B cell (primary cell): ENCODE data around the gene CACNB2. TPM values are rescaled to one million over a fixed set of nuclear protein-coding genes. Genes with fewer than 3 reads are reported as not detected.

Experiments
- ATAC-seq: fragments of 200-7000 bp; cut with Tn5 transposase; one replicate; pipeline ENCODE4 v1.10.0; 2021; ENCODE audit warnings: low read depth, mild to moderate bottlenecking, moderate number of reproducible peaks, moderate library complexity
- CTCF ChIA-PET: fragments of 350-600 bp; sonication (Branson Sonifier 250); formaldehyde crosslinking; loops from one replicate; lab custom pipeline; 2021; ENCODE audit warnings: antibody characterized with exemption, inconsistent platforms; lab: Charles Lee
- POLR2A ChIA-PET: fragments of 350-600 bp; sonication (Branson Sonifier 250); formaldehyde crosslinking; loops from one replicate; lab custom pipeline; 2021; ENCODE audit warnings: antibody characterized with exemption; lab: Charles Lee
- DNase-seq: peaks from one replicate; pipeline ENCODE4 v3.0.0; 2013
- H2AFZ ChIP-seq: 2 replicates; pipeline ENCODE4 v1.6.1; 2012; ENCODE audit warnings: mild to moderate bottlenecking, low read depth, low read length; ENCODE audit not compliant: insufficient read depth, poor library complexity, severe bottlenecking
- H3K27ac ChIP-seq, 2 donors: 1 replicate in 1 of 2; 2 replicates in 1 of 2; pipeline ENCODE4 v1.5.1; 2012 to 2013; ENCODE audit warnings: low read length in 2 of 2, mild to moderate bottlenecking in 2 of 2, moderate library complexity in 1 of 2
- H3K27me3 ChIP-seq, 4 experiments: fragments of 200-600 bp in 1 of 4; sonication (generic) in 1 of 4; replicated peaks in 1 of 4; 1 replicate in 2 of 4; 2 replicates in 2 of 4; pipeline versions ENCODE4 v1.6.1 to v1.7.0; 2013 to 2016; ENCODE audit warnings: low read length in 3 of 4, mild to moderate bottlenecking in 2 of 4, mixed read lengths in 1 of 4, moderate library complexity in 1 of 4; ENCODE audit not compliant: insufficient read depth in 4 of 4, control insufficient read depth in 3 of 4; ENCODE audit errors: control extremely low read depth in 1 of 4
- H3K36me3 ChIP-seq, 2 experiments: replicated peaks in 1 of 2; 1 replicate in 1 of 2; 2 replicates in 1 of 2; pipeline versions ENCODE4 v1.6.1 to v1.7.1; 2013; ENCODE audit warnings: low read length in 1 of 2; ENCODE audit not compliant: insufficient read depth in 2 of 2, control insufficient read depth in 1 of 2; ENCODE audit errors: control extremely low read depth in 1 of 2, extremely low read depth in 1 of 2
- H3K4me1 ChIP-seq, 2 donors: fragments of 200-600 bp in 1 of 2; sonication (generic) in 1 of 2; 1 replicate in 1 of 2; 2 replicates in 1 of 2; pipeline versions ENCODE4 v1.5.1 to v1.6.1; 2013 to 2017; ENCODE audit warnings: low read length in 2 of 2; ENCODE audit not compliant: control insufficient read depth in 2 of 2, insufficient read depth in 2 of 2
- H3K4me2 ChIP-seq: replicated peaks from 2 replicates; pipeline ENCODE3; 2012; ENCODE audit warnings: mild to moderate bottlenecking, low read depth, low read length; ENCODE audit not compliant: poor library complexity, severe bottlenecking
- H3K4me3 ChIP-seq, 5 experiments: fragments of 200-600 bp in 1 of 5; sonication (generic) in 1 of 5; 1 replicate in 3 of 5; 2 replicates in 2 of 5; pipeline versions ENCODE4 v1.5.1 to v1.7.0; 2011 to 2016; ENCODE audit warnings: low read length in 4 of 5, mild to moderate bottlenecking in 4 of 5, low read depth in 2 of 5, control low read depth in 1 of 5, moderate library complexity in 1 of 5; ENCODE audit not compliant: insufficient read depth in 1 of 5; ENCODE audit errors: control extremely low read depth in 1 of 5, extremely low read depth in 1 of 5
- H3K79me2 ChIP-seq: fragments of 200-600 bp; sonication (generic); one replicate; pipeline ENCODE4 v1.6.0; 2016; ENCODE audit warnings: low read length; ENCODE audit not compliant: control insufficient read depth, insufficient read depth
- H3K9ac ChIP-seq: fragments of 200-600 bp; sonication (generic); 2 replicates; pipeline ENCODE4 v1.6.1; 2017; ENCODE audit warnings: mild to moderate bottlenecking, low read length, moderate library complexity
- H3K9me3 ChIP-seq, 3 donors: one replicate each; pipeline versions ENCODE4 v1.6.1 to v1.7.1; 2013; ENCODE audit warnings: low read length in 2 of 3; ENCODE audit not compliant: control insufficient read depth in 2 of 3, insufficient read depth in 1 of 3; ENCODE audit errors: control extremely low read depth in 1 of 3
- H4K20me1 ChIP-seq: 2 replicates; pipeline ENCODE4 v1.6.0; 2012; ENCODE audit warnings: mild to moderate bottlenecking, low read length; ENCODE audit not compliant: insufficient read depth, control insufficient read depth, poor library complexity, severe bottlenecking
- H3K27ac Mint-ChIP-seq: one replicate; pipeline ENCODE4 v1.8.0; 2021; ENCODE audit warnings: mixed read lengths
- H3K27me3 Mint-ChIP-seq: one replicate; pipeline ENCODE4 v1.8.0; 2021; ENCODE audit warnings: mixed read lengths
- H3K4me1 Mint-ChIP-seq: one replicate; pipeline ENCODE4 v1.8.0; 2021; ENCODE audit warnings: mixed read lengths
- H3K4me3 Mint-ChIP-seq: one replicate; pipeline ENCODE4 v1.8.0; 2021; ENCODE audit warnings: mixed read lengths
- H3K9me3 Mint-ChIP-seq: one replicate; pipeline ENCODE4 v1.8.0; 2022; ENCODE audit warnings: mixed read lengths; ENCODE audit not compliant: insufficient read depth
- CTCF ChIP-seq: fragments of 200-600 bp; IDR thresholded peaks from one replicate; pipeline ENCODE4 v1.8.0; 2022; ENCODE audit warnings: antibody characterized with exemption, mild to moderate bottlenecking
- EZH2 ChIP-seq: IDR thresholded peaks from 2 replicates; pipeline ENCODE4 v1.6.1; 2012; ENCODE audit warnings: borderline replicate concordance, low read depth, mild to moderate bottlenecking, moderate library complexity, low read length; ENCODE audit not compliant: insufficient read depth, poor library complexity, severe bottlenecking
- WGBS: methylation state at CpG from one replicate; pipeline ENCODE4 v1.1.5; 2013; ENCODE audit warnings: missing lambda C conversion rate; ENCODE audit not compliant: insufficient coverage; 5-methylcytosine and 5-hydroxymethylcytosine counted together
- intact Hi-C: fragments of 100-400 bp; cut with micrococcal nuclease; formaldehyde crosslinking; loops from one replicate; pipeline ENCODE4 v1.10.0; 2022
- polyA plus RNA-seq: library from polyadenylated mRNA; depleted of rRNA; stranded (reverse); fragments of >200 nt; gene quantifications from 2 replicates; pipeline ENCODE4 v1.2.3, GENCODE V29; 2012
- total RNA-seq, 2 donors: library from RNA; stranded (reverse); fragments of 120-200 nt in 1 of 2; gene quantifications; 1 replicate in 1 of 2; 2 replicates in 1 of 2; pipeline versions ENCODE4 v1.2.3 to v1.2.4, GENCODE V29; 2013 to 2022

The CACNB2 gene
- total and polyA plus RNA-seq, 2 donors (not counting 1 experiment from before 2014, with no cell fraction given): not detected

GRCh38 chr10:18474118-18474455 lies 333.9 kb downstream of the CACNB2 start:
- CTCF ChIA-PET: no interaction called here
- H3K4me3 Mint-ChIP-seq: no peak overlapping the region
- no peaks in the 10 kb centered on the region for H4K20me1 ChIP-seq
- H3K9me3 ChIP-seq: no peaks in the 10 kb centered on the region
- H3K9me3 Mint-ChIP-seq: no peaks in the 10 kb centered on the region
- H3K27ac ChIP-seq: no peak overlapping the region
- H3K27ac Mint-ChIP-seq: no peak overlapping the region
- H3K4me1 ChIP-seq: no peaks in the 10 kb centered on the region
- no peak for DNase-seq
- POLR2A ChIA-PET: no interaction called here
- no peak for ATAC-seq
- H3K79me2 ChIP-seq: no peaks in the 10 kb centered on the region
- H3K4me1 Mint-ChIP-seq: peaks cover 5% of the 10 kb centered on the region
- H3K9ac ChIP-seq: no peak overlapping the region
- H2AFZ ChIP-seq: no peak overlapping the region
- TF ChIP-seq CTCF (no peak), EZH2 (no peak)
- H3K27me3 Mint-ChIP-seq: peaks cover 3% of the 10 kb centered on the region
- WGBS: 93% methylated on average over 8 of the region's 8 CpGs
- intact Hi-C loops: no loop called here
- no peak overlapping the region for H3K4me3 ChIP-seq
- no peaks in the 10 kb centered on the region for H3K36me3 ChIP-seq
- H3K27me3 ChIP-seq: no peaks in the 10 kb centered on the region
- H3K4me2 ChIP-seq: no peak overlapping the region

- Mint-ChIP-seq H3K9me3 (no peaks in the 10 kb centered on the region), H3K4me3 (no peak overlapping the region), H3K27ac (no peak overlapping the region), H3K4me1 (peaks cover 5% of the 10 kb centered on the region), H3K27me3 (peaks cover 3% of the 10 kb centered on the region)
- H3K27me3 ChIP-seq: no peaks in the 10 kb centered on the region
- DNase-seq: no peak
- no peak overlapping the region for H3K4me2 ChIP-seq
- ChIA-PET POLR2A (no interaction called here), CTCF (no interaction called here)
- no peak for ATAC-seq
- no peak for TF ChIP-seq CTCF
- TF ChIP-seq EZH2: no peak
- WGBS: 100% methylated on average over 2 of the region's 7 CpGs
- H3K36me3 ChIP-seq: no peaks in the 10 kb centered on the region
- H3K9ac ChIP-seq: no peak overlapping the region
- H3K9me3 ChIP-seq: no peaks in the 10 kb centered on the region
- H3K4me1 ChIP-seq: no peaks in the 10 kb centered on the region
- H3K27ac ChIP-seq: no peak overlapping the region
- no peak overlapping the region for H3K4me3 ChIP-seq
- H3K79me2 ChIP-seq: no peaks in the 10 kb centered on the region
- no peak overlapping the region for H2AFZ ChIP-seq
- intact Hi-C loops: no loop called here
- no peaks in the 10 kb centered on the region for H4K20me1 ChIP-seq
Observed at GRCh38 chr10:18476076-18476647, 335.9 kb downstream of the CACNB2 start.
